Fibroblast of skin of left quadriceps (primary cell): ENCODE data around the gene ZNF41.
"Not testable (repeated sequence)": the region's sequence is repeated elsewhere in the genome, so short reads cannot be mapped to it uniquely, and the experiment has no call there.

Experiments used
- DNase-seq, 2 experiments: peaks; one replicate each; pipeline ENCODE4 v3.0.0-alpha.2; 2013; ENCODE audit warnings: low read depth in 2 of 2

ZNF41 gene

DNA sequence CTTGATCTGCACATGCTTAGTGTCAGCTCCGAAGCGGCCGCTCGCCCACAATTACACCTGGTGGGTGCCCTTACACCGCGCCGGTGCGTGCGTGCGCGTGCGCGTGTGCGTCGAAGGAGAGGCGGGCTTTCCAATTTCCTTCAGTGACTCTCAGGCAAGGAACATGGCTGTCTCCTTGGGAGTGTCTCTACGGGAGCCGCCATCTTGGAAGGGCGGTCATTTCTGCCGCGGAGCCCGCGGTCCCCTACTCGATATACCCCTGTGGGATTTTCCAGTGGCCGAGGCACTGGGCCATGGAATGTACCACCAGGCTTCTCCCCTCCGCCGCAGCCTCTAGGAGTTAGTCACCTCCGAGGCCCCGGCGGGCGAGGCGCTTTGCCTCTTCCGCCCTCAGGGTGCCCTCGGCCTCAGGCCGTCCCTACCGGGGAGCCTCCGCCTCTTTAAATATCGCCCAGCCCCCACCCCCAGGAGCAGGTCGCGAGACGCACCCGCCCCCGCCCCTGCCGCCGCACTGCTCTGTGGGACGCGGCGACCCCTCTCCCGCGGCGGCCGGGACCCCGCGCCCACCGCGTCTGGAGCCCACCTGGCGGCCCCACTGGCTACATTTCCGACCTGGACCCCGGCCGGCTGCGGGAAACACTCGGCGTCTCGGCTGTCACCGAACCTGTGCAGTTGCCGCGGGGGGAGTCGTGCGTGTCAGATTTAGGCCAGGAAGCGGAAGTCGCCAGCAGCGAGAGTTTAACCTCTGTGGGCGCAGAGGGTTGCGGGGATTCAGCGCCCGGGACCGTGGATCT lies at the start of gene ZNF41:
TSS of gene ZNF41 (minus strand) at position 711 of the 794 bp plus-strand sequence. CDS start 15,741 bp downstream, outside the sequence.
- peak; percentile 48 to 58 for DNase-seq

DNA sequence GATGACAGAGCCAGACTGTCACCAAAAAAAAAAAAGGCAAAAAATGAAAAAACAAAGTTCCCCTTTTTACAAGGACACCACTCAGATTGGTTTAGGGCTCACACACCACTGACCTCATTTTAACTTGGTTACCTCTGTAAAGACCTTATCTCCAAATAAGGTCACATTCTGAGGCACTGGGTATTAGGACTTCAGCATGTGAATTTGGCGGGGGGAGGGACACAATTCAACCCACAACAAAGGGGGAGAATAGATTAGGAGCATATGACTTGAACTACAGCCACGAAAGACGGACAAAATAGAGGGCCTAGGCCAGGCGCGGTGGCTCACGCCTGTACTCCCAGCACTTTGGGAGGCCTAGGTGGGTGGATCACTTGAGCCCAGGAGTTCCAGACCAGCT lies 47.0 kb upstream of the ZNF41 start:
- no peak for DNase-seq

DNA sequence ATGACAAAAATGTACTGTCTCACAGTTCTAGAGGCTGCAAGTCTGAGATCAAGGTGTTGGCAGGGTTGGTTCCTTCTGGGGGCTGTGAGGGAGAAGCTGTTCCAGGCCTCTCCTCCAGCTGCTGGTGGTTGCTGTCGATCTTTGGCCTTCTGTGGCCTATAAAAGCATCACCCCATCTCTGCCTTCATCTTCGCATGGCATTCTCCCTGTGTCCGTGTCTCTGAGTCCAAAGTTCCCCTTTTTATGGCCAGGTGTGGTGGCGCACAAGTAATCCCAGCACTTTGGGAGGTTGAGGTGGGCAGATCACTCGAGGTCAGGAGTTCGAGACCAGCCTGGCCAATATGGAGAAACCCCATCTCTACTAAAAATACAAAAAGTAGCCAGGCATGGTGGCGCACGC lies 46.5 kb upstream of the ZNF41 start:
- DNase-seq, result no peak

DNA sequence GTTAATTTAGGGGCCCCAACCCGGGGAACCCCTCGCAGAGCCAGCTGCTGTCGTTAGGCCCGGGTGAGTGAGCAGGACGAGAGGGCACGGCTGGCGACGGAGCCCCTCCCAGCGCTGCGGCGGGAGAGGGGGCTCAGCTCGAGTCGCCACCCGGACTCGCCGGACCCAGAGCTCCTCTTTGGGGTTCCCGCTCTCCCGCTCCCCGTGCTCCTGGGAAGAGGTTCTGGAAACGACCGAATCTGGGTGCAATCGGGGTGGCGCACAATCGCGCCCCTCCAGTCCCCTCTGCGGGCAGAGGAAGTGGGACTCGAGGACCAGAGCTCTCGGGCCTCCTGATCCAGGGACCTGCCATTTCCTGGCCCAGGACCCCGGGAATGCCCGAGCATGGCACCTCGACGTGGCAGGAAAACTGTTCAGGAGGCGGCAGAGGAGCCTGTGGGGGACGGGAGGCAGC lies 40.7 kb upstream of the ZNF41 start:
- no peak for DNase-seq

DNA sequence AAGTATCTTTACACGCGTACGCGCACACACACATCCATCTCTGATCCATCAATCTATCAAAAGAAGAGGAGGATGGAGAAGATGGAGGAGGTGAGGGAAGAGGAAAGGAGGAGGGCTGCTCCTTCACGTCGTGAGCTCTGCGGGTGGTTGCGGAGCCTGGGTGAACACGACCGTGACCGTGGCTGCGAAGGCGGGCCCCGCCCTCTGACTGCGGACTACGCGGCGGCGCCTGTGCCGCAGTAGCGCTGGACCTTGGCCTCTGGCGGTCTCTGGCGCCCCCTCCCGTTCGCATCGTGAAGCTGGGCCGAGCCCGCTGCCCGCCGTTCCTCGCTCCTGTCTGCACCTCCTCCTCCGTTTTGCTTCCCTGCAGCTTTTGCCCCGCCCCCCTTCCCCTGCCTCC lies 40.3 kb upstream of the ZNF41 start:
- no peak for DNase-seq

DNA sequence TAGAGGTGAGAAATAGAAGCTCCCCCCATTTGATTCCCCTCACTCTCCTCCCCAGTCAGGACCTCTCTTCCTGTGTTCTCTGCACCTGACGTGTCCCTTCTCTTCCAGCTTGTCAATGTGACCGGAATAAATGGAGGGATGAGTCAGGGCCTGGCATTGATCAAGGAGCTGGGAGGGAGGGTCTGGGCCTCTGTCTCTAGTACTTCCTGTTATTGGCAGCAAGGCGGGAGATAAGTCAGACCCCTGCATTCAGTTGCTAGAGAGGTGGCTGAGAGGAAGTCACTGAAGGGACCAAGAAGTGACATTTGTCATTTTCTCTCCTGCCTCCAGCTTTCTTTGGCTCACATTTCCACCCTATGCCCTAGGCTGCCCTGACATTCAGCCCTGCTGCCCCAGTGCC lies 35.1 kb upstream of the ZNF41 start:
- DNase-seq, result no peak

DNA sequence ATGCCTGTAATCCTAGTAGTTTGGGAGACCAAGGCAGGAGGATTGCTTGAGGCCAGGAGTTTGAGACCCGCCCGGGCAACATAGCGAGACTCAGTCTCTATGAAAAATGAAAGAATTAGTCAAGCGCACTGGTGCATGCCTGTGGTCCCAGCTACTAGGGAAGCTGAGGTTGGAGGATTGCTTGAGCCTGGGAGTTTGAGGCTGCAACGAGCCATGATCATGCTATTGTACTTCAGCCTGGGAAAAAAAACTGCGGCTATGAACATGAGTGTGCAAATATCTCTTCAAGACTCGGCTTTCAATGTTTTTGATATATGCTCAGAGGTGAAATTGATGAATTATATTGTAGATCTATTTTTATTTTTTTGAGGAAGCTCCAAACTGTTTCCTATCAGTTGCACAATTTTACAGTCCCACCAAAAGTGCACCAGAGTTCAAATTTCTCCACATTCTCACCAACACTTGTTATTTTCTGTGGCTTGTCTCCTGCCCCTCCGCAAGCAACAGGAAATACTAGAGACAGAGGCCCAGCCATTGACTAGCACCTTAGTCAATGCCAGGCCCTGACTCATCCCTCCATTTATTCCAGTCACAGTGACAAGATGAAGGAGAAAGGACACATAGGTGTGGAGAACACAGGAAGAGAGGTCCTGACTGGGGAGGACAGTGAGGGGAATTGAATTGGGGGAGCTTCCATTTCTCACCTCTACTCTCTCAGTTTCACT lies 33.1 kb upstream of the ZNF41 start:
- no peak for DNase-seq

DNA sequence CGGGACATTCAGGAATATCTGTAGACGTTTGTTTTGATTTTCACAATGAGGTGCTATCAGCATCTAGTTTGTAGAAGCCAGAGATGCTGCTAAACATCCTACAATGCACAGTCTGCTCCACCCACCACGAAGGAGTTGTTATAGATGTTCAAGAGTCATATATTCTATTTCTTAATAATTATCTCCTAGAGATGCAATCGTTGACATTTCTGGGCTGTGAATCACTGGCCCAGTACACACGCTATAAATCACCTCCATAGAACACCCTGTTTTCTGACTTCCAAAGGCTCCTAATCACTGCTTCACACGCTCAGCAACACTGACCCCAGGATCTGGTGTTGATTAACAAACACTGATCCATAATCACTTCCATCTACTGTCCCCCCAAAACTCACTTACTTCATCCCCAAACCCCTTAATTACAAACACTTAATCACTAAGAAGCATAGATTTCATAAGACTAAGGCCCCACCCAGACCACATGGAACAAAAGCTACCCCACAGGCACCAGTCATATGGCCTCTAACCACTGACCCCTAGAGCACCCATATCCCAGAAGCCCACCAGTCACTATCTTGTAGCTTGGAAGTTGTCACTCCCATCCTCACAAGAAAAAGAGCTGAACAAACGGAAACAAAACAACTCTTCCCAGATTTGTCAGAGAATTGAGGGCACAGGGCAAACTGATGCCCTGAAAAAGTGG lies 31.7 kb upstream of the ZNF41 start:
- DNase-seq, result peak; percentile 70 to 74

DNA sequence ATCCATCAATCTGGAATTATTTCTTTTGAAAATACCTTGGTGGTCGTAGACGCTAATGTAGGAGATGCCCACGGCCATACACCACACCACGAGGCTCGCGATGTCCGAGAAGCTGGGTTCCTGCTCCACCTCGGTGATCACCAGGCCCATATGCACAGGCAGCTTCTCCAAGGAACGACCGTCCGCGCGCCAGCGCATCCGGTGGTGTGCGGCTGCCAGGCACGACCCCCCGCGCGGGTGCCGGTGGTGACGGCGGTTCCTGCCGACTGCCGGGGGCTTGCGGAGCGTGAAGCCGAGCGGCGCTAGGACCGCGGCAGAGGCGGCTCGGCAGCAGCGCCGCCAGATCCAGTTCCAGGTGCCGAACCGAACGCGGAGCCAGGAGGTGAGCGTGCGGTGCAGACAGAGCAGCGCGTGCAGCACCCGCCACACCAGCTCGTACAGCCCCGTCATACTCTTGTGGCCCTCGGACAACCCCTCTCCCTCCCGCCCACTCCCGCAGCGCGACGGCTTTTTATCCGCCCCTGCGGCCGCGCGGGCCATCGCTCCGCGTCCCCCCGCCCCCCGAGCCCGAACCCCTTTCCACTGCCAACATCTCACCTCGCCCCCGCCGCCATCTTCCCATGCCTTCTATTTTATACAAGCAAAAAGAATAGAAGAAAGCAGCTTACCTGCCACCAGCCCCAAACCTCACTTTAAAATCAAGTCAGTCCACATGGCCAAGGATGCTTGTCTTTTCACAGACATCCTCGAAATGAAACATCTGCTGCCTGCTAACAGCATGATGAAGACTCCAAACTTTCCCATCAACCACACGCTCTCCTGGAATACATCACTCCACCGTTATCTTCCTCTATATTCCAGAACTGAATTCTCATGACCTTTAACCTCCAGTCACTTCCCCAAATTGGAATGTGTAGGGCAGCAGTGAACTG lies 30.3 kb upstream of the ZNF41 start:
- not testable (repeated sequence) for DNase-seq

DNA sequence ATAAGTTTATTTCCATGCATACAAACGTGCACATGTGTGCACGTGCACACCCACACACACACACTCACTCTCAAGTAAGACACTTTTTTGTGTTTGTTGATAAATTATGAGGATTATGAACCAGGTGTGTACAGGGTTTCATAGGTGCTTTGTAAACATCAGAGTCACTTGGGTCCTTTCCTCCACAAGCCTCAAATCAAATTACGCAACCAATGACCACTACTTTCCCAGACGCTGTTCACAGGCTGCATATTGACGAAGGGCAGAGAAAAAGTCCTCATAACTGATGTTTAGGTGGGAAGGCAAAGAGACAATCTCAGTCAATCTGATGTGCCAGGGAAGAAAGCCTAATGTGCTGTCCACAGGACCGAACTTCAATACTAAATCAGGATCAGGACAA lies 29.4 kb upstream of the ZNF41 start:
- not testable (repeated sequence) for DNase-seq

DNA sequence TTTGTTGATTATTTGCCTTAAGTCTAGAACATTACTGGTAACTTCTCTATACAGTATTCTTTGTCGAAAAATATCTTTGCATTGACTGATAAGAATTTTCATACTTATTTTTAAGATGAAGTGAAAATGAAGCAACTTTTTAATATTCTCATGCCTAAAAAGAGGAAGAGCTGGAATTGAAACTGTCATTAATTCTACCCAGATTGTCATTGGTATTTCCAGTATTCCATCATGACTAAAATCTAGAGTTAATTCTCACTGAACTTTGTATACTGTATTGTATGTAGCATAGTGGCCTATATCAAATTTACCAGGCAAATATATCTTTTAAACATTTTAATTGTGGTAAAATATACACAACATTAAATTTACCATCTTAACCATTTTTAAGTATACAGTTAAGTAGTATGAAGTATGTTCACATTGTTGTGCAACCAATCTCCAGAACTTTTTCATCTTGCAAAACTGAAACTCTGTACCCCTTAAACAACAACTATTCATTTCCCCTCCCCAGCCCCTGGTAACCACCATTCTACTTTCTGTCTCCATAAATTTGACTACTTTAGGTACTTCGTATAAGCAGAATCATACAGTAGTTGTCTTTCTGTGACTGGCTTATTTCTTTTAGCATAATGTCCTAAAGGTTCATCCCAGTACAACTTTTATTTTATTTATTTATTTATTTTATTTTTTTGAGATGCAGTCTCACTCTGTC lies 24.3 kb upstream of the ZNF41 start:
- no peak for DNase-seq

DNA sequence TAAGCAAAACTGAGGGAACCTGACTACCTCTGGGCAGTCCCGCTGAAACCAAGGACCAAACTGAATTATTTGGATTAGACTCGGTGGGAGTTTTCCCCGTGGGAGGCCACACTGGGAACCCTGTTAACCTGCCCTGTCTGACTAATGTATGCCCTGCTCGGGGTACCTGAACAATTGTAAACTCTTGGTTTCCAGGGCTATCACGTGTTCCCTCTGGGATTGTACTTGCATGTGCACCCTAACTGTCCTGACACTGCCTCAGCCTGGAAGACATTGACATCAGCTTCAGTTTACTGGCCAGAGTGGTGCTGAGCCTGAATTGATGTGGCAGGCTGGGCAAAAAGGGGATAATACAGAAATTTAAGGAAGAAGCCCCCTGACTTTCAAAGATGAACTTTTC lies 20.1 kb upstream of the ZNF41 start:
- no peak for DNase-seq

DNA sequence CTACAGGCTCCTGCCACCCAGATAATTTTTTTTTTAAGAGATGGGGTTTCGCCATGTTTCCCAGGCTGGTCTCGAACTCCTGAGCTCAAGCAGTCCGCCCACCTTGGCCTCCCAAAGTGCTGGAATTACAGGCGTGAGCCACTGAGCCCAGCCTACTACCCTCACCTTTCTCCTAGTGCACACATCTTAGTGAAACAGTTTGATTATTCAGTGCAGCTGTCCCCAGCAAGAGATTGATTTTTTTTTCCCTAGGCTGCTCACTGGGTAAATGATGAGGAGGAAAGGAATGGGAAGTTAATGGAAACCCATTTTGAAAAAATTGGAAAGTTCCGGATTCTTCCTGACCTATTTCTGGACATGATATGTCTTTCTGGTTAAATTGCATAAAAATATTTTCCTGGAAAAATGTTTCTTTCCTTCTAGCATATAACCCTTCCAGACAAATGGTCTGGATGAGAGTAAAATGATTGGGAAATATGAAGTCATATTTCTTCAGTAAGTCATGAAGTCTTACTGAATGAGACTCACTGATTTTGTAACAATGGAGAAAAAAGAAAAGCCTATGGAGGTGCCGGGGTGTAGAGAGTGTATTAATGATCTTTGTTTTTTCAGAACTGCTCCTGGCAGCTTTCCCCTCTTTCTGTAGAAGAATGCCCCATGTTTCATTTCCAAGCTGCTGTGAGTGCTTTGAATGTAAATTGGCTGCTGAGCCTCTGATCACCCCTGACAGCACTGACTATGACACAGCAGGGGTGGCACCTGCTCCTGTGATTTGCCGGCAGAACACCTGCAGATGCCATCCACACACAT lies 19.5 kb upstream of the ZNF41 start:
- DNase-seq, result peak; percentile 37 to 48

DNA sequence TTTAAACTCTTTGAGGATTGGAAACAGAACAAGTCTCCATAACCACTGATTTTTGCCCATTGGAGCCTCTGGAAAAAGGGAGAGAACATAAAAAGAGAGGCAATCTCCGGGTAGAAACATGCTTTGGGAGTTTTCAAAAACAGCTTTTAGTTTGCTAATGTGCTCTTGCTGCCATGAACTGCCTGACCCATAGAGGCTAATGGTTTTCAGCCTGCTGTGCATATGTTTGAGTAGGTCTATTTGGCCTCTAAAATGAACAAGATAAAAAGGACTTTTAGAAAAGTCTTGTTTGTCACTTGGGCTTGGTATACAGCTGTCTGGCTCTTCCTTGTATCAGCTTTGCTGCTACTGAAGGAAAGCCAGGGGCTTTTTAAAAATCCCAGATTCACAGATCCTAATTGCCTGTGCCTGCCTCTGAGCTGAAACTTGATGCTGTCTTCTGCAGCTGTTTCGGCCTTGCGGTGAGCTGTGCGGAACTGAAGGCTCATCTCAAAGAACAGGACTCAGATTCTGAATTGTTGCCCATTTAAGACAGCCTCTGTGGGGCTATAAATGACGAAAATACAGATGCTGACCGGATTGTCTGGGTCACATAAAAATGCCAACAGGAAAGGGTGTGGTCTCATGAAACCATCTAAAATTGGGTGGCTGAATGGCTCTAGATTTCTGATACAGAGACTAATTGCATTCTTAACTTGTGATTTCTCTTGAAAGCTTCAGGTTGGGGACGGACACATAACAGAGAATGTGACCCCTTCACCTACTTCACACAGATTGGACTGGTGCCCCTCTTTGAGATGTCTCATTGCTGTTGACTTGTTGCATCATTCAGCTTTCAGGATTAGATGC lies 18.4 kb upstream of the ZNF41 start:
- no peak for DNase-seq

DNA sequence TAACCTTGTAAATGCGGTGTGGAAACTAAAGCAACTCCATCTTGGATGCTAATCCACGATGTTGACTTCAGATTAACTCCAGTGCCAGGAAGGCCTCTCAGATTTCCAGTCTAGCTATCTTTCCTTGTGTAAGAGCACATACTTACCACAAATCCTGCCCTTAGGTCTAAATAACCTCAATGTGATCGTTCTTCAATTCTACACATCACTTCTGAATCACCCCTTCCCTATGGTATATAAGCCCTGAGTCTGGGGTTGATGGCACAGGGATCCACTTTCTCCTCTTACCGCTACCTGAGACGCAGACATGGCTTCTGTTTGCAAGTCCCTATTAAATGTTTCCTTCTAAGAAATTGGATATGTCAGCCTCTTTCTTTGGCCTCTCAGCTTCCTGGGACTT lies 17.5 kb upstream of the ZNF41 start:
- no peak for DNase-seq

DNA sequence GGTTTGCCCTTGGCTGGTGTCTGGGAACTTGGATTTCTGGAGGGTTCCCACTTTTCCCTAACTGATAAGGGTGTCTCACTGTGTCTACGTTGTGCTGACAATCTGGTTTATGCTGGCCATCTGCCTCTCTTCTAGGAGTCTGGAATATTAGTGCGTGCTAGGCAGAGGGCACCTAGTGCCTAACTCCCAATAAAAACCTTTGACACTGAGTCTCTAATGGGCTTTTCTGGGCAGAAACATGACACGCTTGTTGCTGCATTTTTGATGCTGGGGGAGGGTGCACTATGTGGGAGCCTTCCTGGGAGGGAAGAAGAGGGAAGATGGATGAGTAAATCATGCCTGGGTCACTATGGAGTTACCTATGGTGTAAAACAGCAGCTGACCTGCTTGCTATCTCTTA lies 16.3 kb upstream of the ZNF41 start:
- DNase-seq, result no peak

DNA sequence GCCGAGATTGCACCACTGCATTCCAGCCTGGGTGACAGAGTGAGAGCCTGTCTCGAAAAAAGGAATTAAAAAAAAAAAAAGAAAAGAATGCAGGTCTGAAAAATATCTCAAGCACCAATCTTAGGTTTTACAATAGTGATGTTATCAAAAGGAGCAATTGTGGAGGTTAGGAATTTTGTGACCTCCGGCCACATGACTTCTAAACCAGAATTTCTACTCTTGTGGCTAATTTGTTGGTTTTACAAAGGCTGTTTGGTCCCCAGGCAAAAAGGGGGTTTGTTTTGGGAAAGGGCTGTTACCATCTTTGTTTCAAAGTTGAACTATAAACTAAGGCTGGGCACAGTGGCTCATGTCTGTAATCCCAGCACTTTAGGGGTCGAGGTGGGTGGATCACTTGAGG lies 15.4 kb upstream of the ZNF41 start:
- no peak for DNase-seq

DNA sequence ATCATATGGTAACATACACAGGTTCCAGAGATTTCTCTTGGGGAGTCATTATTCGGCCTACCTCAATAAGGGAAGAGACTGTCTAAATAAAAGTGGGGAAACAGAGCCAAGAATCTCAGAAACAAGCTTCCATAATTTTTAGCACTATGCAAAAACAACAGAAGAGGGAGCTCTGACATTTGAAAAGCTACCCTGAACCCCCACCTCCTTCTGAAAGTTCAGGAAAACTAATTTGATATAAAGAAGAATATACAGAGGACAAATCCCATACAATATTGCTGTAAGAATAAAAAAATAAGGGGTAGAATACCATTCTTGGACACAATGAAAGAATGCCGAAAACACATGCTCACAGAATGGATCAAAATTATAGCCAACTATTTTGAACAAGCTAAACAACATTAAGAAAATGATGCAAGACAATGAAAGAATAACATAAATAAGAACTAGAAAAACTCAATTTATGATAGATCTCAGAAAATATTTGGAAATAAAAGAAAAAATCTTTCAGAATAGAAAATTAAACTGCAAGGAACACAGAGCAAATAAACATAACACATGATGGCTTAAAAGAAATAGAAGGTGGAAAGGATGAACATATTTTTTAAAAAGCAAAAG lies 14.4 kb upstream of the ZNF41 start:
- DNase-seq, result no peak

DNA sequence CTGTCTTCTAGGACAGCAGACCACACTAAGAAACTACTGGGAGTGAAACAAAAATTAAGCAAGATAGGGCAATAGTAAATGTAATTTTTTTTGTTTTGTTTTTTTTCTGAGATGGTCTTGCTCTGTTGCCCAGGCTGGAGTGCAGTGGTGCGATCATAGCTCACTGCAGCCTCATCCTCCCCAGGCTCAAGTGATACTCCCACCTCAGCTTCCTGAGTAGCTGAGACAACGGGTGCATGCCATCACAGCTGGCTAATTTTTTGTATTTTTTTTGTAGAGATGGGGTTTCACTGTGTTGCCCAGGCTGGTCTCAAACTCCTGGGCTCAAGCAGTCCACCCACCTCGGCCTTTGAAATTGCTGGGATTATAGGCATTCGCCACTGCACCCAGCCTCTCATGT lies 9.1 kb upstream of the ZNF41 start:
- DNase-seq, result not testable (repeated sequence)
